ENCODE measurements around the gene FAM199X. TPM values are rescaled to one million over a fixed set of nuclear protein-coding genes. Genes with fewer than 3 reads are reported as not detected.

FAM199X gene
- total and polyA plus RNA-seq, 2 of the 8 experiments (the other 6 are each of a cell fraction or from before 2014, with no cell fraction given), result 3.1 to 14.9 TPM

DNA sequence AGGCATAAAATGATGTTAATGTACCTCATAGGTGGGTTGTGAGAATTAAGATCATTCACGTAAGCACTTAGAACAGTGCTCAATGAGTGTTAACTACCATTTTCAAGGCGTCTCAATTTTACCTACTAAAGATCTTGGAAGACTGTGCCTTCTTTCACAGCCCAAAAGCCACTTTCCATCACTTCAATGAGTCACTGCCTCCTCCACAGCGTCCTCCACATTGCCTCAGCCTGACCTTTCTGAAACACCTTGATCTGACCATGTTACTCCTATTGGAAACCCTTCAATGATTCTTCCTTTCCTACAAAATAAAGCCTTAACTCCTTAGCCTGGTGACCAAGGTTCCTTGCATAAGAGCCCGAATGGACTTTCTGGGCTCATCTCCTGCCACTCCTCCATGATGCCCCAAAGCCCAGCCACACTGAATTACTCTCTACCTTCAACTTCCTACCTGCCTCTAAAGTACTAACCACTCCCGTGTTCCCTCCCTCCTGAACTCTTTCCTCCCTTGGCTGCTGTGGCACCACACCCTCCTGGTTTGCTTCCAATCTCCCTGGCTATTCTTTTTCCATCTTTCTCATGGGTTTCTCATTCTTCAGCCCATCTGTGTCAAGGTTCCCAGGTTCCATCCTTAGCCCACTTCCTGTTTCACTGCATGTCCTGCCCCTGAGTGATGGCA lies 31.5 kb upstream of the FAM199X start:
- H3K79me2 ChIP-seq (ENCODE audit: control insufficient read depth in 1 of 2, insufficient read depth in 2 of 2, low read length in 2 of 2), result no peaks in the 10 kb centered on the region

More for the DNA sequence above, 31.5 kb upstream of the FAM199X start:
- no peak overlapping the region for H2BK120ac ChIP-seq (replicated peaks; ENCODE audit: low read depth, low read length)
- WGBS, 2 experiments (ENCODE audit: extremely low coverage in 1 of 2, insufficient coverage in 1 of 2, insufficient read length in 1 of 2, insufficient replicate concordance in 2 of 2, low coverage in 1 of 2, low lambda C conversion rate in 2 of 2, missing lambda C conversion rate in 1 of 2), result 82% methylated on average over 5 of the region's 5 CpGs; no CpG with 5 or more reads in 1 of the 2 experiments
- H2BK15ac ChIP-seq (ENCODE audit: low read length), result no peak overlapping the region
- no peak overlapping the region for H3K27ac ChIP-seq (ENCODE audit: low read depth, low read length)
- no peaks in the 10 kb centered on the region for H3K79me1 ChIP-seq (ENCODE audit: low read depth, low read length)
- no peaks in the 10 kb centered on the region for H3K27me3 ChIP-seq (replicated peaks in 1 of 4; ENCODE audit: control insufficient read depth in 3 of 4, extremely low read depth in 1 of 4, insufficient read depth in 3 of 4, low read length in 3 of 4)
- H4K91ac ChIP-seq (replicated peaks; ENCODE audit: insufficient read length, low read length), result no peak overlapping the region
- no peaks in the 10 kb centered on the region for H3K36me3 ChIP-seq (ENCODE audit: control insufficient read depth in 2 of 4, insufficient read depth in 4 of 4, low read length in 3 of 4)
- no peak overlapping the region for H4K5ac ChIP-seq (ENCODE audit: insufficient read length, low read depth, low read length)
- no peak overlapping the region for H3K4ac ChIP-seq (replicated peaks; ENCODE audit: insufficient read length, low read depth, low read length)
- H3K4me2 ChIP-seq (ENCODE audit: insufficient read depth in 1 of 2, low read depth in 2 of 2, low read length in 2 of 2), result no peak overlapping the region
- no peak overlapping the region for H4K8ac ChIP-seq (ENCODE audit: extremely low read depth, insufficient read depth, low read length)
- no peak overlapping the region for H3K18ac ChIP-seq (ENCODE audit: extremely low read depth, low read length)
- no peaks in the 10 kb centered on the region for H3K4me1 ChIP-seq (replicated peaks in 1 of 4; ENCODE audit: control insufficient read depth in 3 of 4, insufficient read depth in 4 of 4, low read length in 3 of 4)
- no peak overlapping the region for H3K4me3 ChIP-seq (ENCODE audit: extremely low read depth in 1 of 4, insufficient read depth in 2 of 4, low read depth in 3 of 4, low read length in 4 of 4)
- TF ChIP-seq CREB1 (IDR thresholded peaks at IDR 0.05) (no peak), BCL11A (IDR thresholded peaks at IDR 0.05; ENCODE audit: low read depth in 2 of 2, low read length in 2 of 2) (no peak), CBX5 (IDR thresholded peaks at IDR 0.05; ENCODE audit: low read depth, low read length) (no peak)
- no peak overlapping the region for H2BK12ac ChIP-seq (ENCODE audit: low read depth, low read length)
- DNase-seq (ENCODE audit: low read depth in 1 of 2, low spot score in 2 of 2) (no peak), FAIRE-seq (no peak)
- no peak overlapping the region for H2BK20ac ChIP-seq (ENCODE audit: low read length)
- POLR2A ChIA-PET (ENCODE audit: partially characterized antibody), result no interaction called here
- H3K23me2 ChIP-seq (ENCODE audit: low read depth, low read length), result 0 out of 2 replicates have a peak, but pooled peaks cover 2% of the 10 kb centered on the region
- H2AFZ ChIP-seq (ENCODE audit: low read length), result no peak overlapping the region
- no peak overlapping the region for H3K14ac ChIP-seq (ENCODE audit: insufficient read length)
- no peak overlapping the region for H3K56ac ChIP-seq (replicated peaks; ENCODE audit: insufficient read length, low read depth, low read length)
- H3K23ac ChIP-seq (ENCODE audit: insufficient read length), result no peak overlapping the region
- H2AK5ac ChIP-seq (ENCODE audit: low read depth, low read length), result no peak overlapping the region
- H3K9ac ChIP-seq (replicated peaks in 1 of 4; ENCODE audit: extremely low read depth in 1 of 4, low read depth in 3 of 4, low read length in 3 of 4), result no peak overlapping the region
- CTCF ChIA-PET (ENCODE audit: partially characterized antibody), result no interaction called here
- no peaks in the 10 kb centered on the region for H4K20me1 ChIP-seq (replicated peaks in 1 of 2; ENCODE audit: control insufficient read depth in 1 of 2, insufficient read depth in 2 of 2, low read length in 2 of 2)
- no peak overlapping the region for H2BK5ac ChIP-seq (ENCODE audit: low read depth, low read length)
- no peaks in the 10 kb centered on the region for H3K9me3 ChIP-seq (ENCODE audit: insufficient read depth in 2 of 2, low read depth in 1 of 2, low read length in 1 of 2)

Data from H1 (cell line).